SHP77 treated with DMSO at 0.1 percent for 48 hours (cell line): ENCODE data around the gene TCOF1.

Source experiments
- DNase-seq: peaks from one replicate; lab custom pipeline; 2025; lab: John Stamatoyannopoulos, UW

Gene TCOF1

GRCh38 chr5:150428106-150428876 is 70.8 kb downstream of the TCOF1 start:
- DNase-seq: no peak

DNA sequence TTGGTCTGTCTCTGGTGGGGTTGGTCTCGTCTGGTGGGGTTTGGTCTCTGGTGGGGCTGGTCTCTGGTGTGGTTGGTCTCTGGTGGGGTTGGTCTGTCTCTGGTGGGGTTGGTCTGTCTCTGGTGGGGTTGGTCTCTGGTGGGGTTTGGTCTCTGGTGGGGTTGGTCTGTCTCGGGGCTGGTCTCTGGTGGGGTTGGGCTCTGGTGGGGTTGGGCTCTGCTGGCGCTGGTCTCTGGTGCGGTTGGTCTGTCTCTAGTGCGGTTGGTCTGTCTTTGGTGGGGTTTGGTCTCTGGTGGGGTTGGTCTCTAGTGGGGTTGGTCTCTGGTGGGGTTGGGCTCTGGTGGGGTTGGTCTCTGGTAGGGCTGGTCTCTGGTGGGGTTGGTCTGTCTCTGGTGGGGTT is 71.5 kb downstream of the TCOF1 start:
- no peak for DNase-seq

- no peak for DNase-seq
Observed at GRCh38 chr5:150429410-150429873, 71.9 kb downstream of the TCOF1 start.

DNA sequence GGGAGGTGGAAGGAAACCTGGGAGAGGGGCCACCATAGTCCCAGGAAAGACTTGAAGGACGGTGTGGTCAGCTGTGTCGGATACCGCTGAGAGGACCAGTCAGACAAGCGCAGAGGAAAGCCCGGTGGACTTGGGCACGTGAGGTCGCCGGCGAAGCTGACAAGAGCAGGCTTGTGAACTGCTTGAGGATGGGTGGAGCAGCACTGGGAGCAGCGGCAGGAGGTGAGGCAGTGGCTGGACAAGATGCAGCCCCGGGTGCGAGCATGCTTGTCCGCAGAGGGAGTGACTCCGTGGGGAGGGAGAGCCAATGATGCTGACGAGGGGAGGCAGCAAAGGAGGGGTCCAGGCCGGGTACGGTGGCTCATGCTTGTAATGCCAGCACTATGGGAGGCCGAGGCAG is 73.6 kb downstream of the TCOF1 start:
- DNase-seq: no peak

GRCh38 chr5:150431574-150431973 is 74.1 kb downstream of the TCOF1 start:
- no peak for DNase-seq

DNA sequence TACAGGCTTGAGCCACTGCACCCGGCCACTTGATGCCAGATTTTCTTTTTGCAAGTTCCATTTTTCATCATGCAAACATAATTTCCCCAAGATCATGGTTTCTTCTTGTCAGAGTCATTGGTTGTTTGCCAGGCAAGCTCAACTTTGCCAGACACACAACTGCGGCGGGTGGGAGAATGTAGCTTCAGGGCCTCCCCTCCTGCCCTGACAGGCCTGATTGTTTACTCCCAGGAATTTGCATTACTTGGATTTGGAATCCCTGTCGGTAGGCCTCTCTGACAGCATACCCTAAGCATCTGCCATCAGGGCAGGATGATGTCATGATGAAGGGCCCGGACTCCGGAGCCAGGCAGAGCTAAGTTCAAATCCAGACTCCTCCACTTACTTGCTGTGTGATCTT is 77.0 kb downstream of the TCOF1 start:
- DNase-seq: no peak

DNA sequence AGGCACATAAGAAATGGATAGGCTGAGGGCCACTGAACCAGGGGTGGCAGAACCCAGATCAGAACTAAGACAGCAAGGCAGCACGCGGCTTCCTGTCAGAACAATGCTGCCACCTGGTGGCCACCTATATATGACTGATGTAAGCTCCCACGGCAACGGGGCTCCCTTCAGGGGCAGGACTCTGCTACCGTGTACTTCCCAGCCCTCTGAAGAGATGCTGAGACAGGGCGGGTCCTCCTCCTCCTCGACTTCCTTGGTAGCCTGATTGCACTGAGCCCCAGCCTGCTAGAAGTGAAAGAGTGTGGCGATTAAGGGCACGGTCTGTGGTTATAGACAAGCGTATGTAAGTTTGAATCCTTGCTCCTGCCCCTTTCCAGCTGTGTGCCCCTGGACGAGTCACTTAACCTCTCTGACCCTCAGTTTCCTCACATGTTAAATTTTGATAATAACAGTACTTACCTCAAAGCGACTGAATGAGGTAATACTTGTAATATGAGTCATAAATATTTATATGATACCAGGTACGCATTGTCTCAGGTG is 78.7 kb downstream of the TCOF1 start:
- peak; percentile 75 for DNase-seq

- no peak for DNase-seq
Observed at GRCh38 chr5:150438873-150439546, 81.5 kb downstream of the TCOF1 start.

DNA sequence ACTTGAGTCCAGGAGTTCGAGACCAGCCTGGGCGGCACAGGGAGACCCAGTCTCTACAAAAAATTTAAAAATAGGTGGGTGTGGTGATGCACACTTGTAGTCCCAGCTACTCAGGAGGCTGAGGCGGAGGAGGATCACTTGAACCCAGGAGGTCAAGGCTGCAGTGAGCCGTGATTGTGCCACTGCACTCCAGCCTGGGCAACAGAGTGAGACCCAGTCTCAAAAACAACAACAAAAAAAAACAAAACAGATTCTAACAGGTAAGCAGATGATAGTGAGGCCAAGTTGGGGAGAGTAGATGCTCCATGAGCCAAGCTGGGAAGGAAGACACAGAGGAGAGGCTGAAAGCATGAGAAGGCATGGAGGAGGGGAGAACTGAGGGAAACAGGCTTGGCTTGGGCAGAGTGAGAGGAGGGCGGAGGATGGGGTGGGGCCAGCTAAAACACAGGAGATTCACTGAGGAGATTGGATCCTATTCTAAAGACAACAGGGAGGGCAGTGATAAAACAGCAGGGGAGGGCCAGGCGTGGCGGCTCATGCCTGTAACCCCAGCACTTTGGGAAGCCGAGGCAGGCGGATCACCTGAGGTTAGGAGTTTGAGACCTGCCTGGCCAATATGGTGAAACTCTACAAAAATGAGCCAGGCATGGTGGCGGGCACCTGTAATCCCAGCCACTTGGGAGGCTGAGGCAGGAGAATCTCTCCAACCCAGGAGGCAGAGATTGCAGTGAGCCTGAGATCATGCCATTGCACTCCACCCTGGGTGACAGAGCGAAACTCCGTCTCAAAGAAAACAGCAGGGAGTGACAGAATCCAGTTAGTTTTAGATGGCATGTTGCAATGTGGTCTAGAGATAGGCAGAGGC is 83.7 kb downstream of the TCOF1 start:
- no peak for DNase-seq

GRCh38 chr5:150441813-150442698 is 84.6 kb downstream of the TCOF1 start:
- DNase-seq: no peak

DNA sequence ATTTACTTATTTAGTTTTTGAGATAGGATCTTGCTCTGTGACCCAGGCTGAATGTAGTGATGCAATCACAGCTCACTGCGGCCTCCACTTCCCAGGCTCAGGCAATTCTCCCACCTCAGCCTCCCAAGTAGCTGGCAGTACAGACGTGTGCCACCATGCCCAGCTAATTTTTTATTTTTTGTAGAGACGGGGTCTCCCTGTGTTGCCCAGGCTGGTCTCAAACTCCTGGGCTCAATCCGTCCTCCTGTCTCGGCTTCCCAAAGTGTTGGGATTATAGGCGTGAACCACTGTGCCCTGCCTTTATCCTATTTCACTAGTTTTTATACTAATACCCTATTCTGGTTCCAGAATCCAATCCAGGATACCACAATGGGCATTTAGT is 85.2 kb downstream of the TCOF1 start:
- DNase-seq: no peak

DNA sequence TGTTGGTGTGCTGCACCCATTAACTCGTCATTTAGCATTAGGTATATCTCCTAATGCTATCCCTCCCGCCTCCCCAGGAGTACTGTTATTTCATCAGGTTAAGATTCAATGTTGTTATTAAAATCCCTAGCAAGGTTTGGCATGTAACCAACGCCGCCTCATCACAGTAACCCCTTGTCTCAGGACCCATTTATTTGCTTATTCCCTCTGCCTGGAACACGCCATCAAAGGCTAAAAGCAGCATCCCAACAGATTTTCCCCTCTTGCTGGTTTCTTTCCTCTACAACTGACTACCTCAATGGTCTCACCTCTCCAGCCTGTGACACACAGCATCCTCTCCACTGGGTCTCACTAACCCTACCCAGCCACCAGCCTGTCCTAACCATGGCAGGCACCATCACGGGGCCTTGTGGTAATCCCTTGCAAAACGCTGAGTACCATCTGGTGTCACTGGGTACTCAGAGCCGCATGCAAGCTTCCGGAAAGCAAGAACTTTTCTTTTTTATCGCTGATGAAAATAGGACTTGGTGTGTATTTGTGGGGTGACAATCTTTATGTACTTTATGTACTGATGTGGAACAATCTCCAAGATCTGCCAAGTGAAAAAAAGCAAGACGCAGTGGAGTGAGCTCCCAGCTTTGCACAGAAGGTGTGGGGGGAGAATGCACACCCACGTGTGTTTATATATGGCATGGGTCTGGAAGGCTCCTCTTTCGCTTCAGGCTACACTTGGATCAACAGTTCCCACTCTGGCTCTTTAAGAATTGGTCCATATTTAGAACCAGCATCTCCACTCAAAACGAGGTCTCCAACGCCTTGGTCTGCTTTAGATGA is 86.0 kb downstream of the TCOF1 start:
- DNase-seq: no peak

GRCh38 chr5:150444770-150445169 is 87.3 kb downstream of the TCOF1 start:
- DNase-seq: no peak

GRCh38 chr5:150446088-150446487 is 88.6 kb downstream of the TCOF1 start:
- DNase-seq: no peak

DNA sequence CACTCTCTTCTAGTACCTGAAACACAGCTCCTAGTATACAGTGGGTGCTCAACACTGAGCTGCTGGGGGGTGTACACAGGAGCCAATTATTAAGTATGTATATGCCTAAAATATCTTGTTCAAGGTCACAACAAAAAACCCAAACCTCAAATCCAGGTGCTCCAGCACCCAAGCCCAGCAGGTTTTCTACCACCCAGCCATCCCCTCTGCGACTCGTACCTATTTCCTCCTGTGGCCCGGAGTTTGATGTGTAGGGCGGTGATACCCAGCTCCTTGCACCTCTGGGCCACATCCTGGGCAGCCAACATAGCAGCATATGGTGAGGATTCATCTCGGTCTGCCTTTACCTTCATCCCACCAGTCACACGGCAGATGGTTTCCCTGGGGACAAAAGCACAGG is 89.1 kb downstream of the TCOF1 start:
- DNase-seq: no peak

- no peak for DNase-seq
Observed at GRCh38 chr5:150447188-150447587, 89.7 kb downstream of the TCOF1 start.

GRCh38 chr5:150448334-150448733 is 90.8 kb downstream of the TCOF1 start:
- DNase-seq: no peak

DNA sequence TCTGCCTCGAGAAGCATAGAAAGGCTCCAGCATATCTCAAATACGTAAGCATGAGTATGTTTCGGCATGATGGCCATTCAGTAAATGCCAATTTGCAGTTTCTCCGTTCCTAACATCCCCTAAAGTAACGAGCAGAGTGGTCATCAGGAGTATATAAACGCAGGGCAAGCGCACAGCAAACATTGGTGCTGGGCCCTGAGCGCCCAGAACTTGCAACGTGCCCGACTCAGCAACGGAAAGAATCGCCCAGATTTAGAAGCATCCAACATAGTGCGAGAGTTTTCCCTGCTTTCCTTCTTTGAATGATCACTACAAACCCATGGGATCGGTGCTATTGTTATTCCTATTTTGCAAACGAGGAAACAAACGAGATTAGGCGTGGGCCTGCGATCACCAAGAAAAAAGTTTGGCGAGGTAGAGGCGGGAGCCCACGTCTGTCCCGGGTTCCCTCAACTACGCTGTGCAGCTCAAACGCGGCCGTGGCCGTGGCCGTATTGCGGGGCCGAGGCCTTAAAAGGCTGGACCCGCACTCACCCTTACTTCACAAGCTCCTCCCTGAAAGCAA is 91.5 kb downstream of the TCOF1 start:
- DNase-seq: no peak
